SK-N-SH (cell line): Measurements from ENCODE around the gene PARS2. TPM values are rescaled to one million over a fixed set of nuclear protein-coding genes. Genes with fewer than 3 reads are reported as not detected.

Source experiments
- CTCF ChIA-PET: fragments of 300-600, 350-600 bp; formaldehyde crosslinking; extraction: SDS; loops from one replicate; lab custom pipeline; 2021; lab: Yijun Ruan, JAX
- POLR2A ChIA-PET: fragments of 350-600 bp; sonication (Branson Sonifier 250); formaldehyde crosslinking; extraction: SDS; loops from one replicate; lab custom pipeline; 2020; ENCODE audit warnings: antibody characterized with exemption, inconsistent platforms; lab: Yijun Ruan, JAX
- DNase-seq: peaks from one replicate; pipeline ENCODE4 v3.0.0; 2012
- H2AFZ ChIP-seq: fragments of 200-600 bp; sonication (generic); 2 replicates; pipeline ENCODE4 v1.8.1; 2016; ENCODE audit warnings: antibody characterized with exemption, mild to moderate bottlenecking, low read depth
- H3F3A ChIP-seq: fragments of 200-600 bp; sonication (generic); replicated peaks from 2 replicates; pipeline ENCODE3; 2016; ENCODE audit warnings: antibody characterized with exemption, mild to moderate bottlenecking; ENCODE audit not compliant: insufficient read depth
- H3K27ac ChIP-seq, 2 experiments: fragments of 200-500 bp in 1 of 2; fragments of 200-600 bp in 1 of 2; sonication (Bioruptor generic) in 1 of 2; sonication (generic), shearing (Covaris generic) in 1 of 2; 2 replicates each; pipeline versions ENCODE4 v1.5.1 to v1.6.1; 2014 to 2016; ENCODE audit warnings: low read depth in 2 of 2, inconsistent platforms in 1 of 2, low read length in 1 of 2, mild to moderate bottlenecking in 1 of 2, mixed read lengths in 1 of 2
- H3K27me3 ChIP-seq: fragments of 200-600 bp; sonication (generic), shearing (Covaris generic); 2 replicates; pipeline ENCODE4 v1.6.1; 2016; ENCODE audit warnings: mixed run types; ENCODE audit not compliant: insufficient read depth
- H3K36me3 ChIP-seq, 2 experiments: fragments of 200-500 bp in 1 of 2; fragments of 200-600 bp in 1 of 2; sonication (Bioruptor generic) in 1 of 2; sonication (generic) in 1 of 2; replicated peaks in 1 of 2; 2 replicates each; pipeline versions ENCODE3 to v1.5.1; 2014 to 2016; ENCODE audit warnings: low read length in 1 of 2, mild to moderate bottlenecking in 1 of 2; ENCODE audit not compliant: insufficient read depth in 2 of 2, control insufficient read depth in 1 of 2
- H3K4me1 ChIP-seq, 2 experiments: fragments of 200-500 bp in 1 of 2; fragments of 200-600 bp in 1 of 2; sonication (Bioruptor generic) in 1 of 2; sonication (generic), shearing (Covaris generic) in 1 of 2; 2 replicates each; pipeline versions ENCODE4 v1.5.1 to v1.6.1; 2014 to 2016; ENCODE audit warnings: low read depth in 1 of 2, low read length in 1 of 2, mixed run types in 1 of 2; ENCODE audit not compliant: insufficient read depth in 2 of 2, control insufficient read depth in 1 of 2
- H3K4me2 ChIP-seq: fragments of 200-600 bp; sonication (generic), shearing (Covaris generic); 2 replicates; pipeline ENCODE4 v1.6.1; 2017; ENCODE audit warnings: mixed run types
- H3K4me3 ChIP-seq, 2 experiments: fragments of 200-500 bp in 1 of 2; fragments of 200-600 bp in 1 of 2; sonication (Bioruptor generic) in 1 of 2; sonication (generic), shearing (Covaris generic) in 1 of 2; 2 replicates each; pipeline versions ENCODE4 v1.5.1 to v1.8.1; 2014 to 2016; ENCODE audit warnings: low read depth in 2 of 2, inconsistent platforms in 1 of 2, low read length in 1 of 2, mild to moderate bottlenecking in 1 of 2, mixed read lengths in 1 of 2, moderate library complexity in 1 of 2
- H3K79me2 ChIP-seq: fragments of 200-600 bp; sonication (generic); 2 replicates; pipeline ENCODE4 v1.8.1; 2017; ENCODE audit warnings: mild to moderate bottlenecking; ENCODE audit not compliant: insufficient read depth
- H3K9ac ChIP-seq: fragments of 200-600 bp; sonication (generic); 2 replicates; pipeline ENCODE4 v1.6.1; 2017; ENCODE audit warnings: mixed run types
- H3K9me2 ChIP-seq: fragments of 200-600 bp; sonication (generic); 2 replicates; pipeline ENCODE4 v1.6.1; 2017; ENCODE audit warnings: mixed run types
- H3K9me3 ChIP-seq: fragments of 200-600 bp; sonication (generic); 2 replicates; pipeline ENCODE4 v1.6.1; 2017; ENCODE audit warnings: mixed run types, mild to moderate bottlenecking, moderate library complexity
- H4K20me1 ChIP-seq: fragments of 200-600 bp; sonication (generic); 2 replicates; pipeline ENCODE4 v1.6.1; 2017; ENCODE audit warnings: mild to moderate bottlenecking, mixed run types; ENCODE audit not compliant: insufficient read depth
- GATA2 ChIP-seq: sonication (generic); formaldehyde crosslinking; IDR thresholded peaks from 2 replicates; pipeline ENCODE4 v1.5.0; 2020; ENCODE audit warnings: mild to moderate bottlenecking, missing genetic modification reagents
- MEF2A ChIP-seq: IDR thresholded peaks from 2 replicates; pipeline ENCODE4 v1.4.0; 2012; ENCODE audit warnings: low read depth, borderline replicate concordance
- RFX5 ChIP-seq: IDR thresholded peaks from 2 replicates; pipeline ENCODE4 v1.6.1; 2012; ENCODE audit warnings: mild to moderate bottlenecking, improper control_type of control experiment, low read length
- SMC3 ChIP-seq: IDR thresholded peaks from 2 replicates; pipeline ENCODE4 v1.6.1; 2012; ENCODE audit warnings: low read depth, low read length, improper control_type of control experiment
- TEAD4 ChIP-seq: IDR thresholded peaks from 2 replicates; pipeline ENCODE4 v1.4.0; 2012; ENCODE audit warnings: mild to moderate bottlenecking, borderline replicate concordance; ENCODE audit not compliant: insufficient read depth
- WGBS: methylation state at CpG from one replicate; pipeline ENCODE4 v1.1.6; 2017; ENCODE audit warnings: low lambda C conversion rate; 5-methylcytosine and 5-hydroxymethylcytosine counted together
- polyA plus RNA-seq, 3 experiments: library from polyadenylated mRNA; depleted of rRNA; stranded (reverse); fragments of >200 nt; gene quantifications; 2 replicates each; pipeline ENCODE4 v1.2.3, GENCODE V29; 2012
- TF ChIP-seq, protein P1 (sequence below): IDR thresholded peaks from 2 replicates; pipeline ENCODE4 v1.4.0; 2012; ENCODE audit warnings: low read depth, borderline replicate concordance
- TF ChIP-seq, protein P2 (sequence below): IDR thresholded peaks from 2 replicates; pipeline ENCODE4; 2012
- TF ChIP-seq, protein P3 (sequence below): fragments of 150-350 bp; IDR thresholded peaks from 2 replicates; pipeline ENCODE4 v1.6.1; 2016; ENCODE audit warnings: mild to moderate bottlenecking, low read depth, low read length
- TF ChIP-seq, protein P4 (sequence below): fragments of 200-600 bp; sonication (generic); IDR thresholded peaks from 2 replicates; pipeline ENCODE4 v1.6.1; 2017; ENCODE audit warnings: antibody characterized with exemption, mild to moderate bottlenecking, moderate library complexity

The PARS2 gene
- polyA plus RNA-seq, 1 of the 3 experiments (the other 2 are of a cell fraction), result 3.2 TPM

DNA sequence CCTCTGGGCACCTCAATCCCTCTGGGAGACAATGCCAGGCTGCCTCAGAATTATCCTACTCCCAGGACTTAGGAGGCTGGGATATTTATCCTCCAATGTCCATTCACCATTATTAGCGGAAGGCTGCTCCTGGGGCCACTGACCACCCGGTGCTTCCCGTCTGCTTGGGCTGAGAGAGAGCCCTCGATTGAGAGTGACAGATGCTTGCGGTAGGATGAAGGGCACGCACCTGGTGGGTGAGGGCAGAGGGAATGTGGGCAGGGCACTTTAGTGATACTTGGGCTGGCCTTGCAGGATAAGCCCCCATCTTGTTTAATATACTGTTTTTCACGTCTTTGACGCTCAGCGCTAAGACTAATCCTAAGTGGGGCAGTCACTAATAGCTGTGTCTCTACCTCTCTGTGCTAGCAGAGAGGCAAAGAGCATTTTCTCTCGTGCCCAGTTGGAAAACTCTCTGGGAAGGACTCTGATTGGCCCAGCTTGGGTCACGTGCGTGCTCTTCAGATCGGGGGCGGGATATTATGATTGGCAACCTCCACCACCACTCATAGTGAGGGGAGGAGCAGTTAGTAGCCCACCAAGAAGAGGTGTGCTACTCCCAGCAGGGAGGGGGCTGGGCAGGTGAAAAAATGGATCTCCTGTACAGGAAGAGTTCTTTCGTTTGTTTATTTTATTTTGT is 10.6 kb upstream of the PARS2 start:
- no peaks in the 10 kb centered on the region for H3K79me2 ChIP-seq
- DNase-seq, result peak; percentile 80
- H3K4me2 ChIP-seq, result no peak overlapping the region
- H3K27ac ChIP-seq, result no peak overlapping the region
- H3F3A ChIP-seq, result no peaks in the 10 kb centered on the region
- no peak overlapping the region for H2AFZ ChIP-seq
- CTCF ChIA-PET, result interaction anchor here (0.6 to 2.1 kb wide), 4 partner anchors 17 to 287 kb away, joined by 3 to 8 read pairs (median 3); no protein-coding TSS in a partner anchor
- no peaks in the 10 kb centered on the region; the same call in 1 of the 2 replicates for H3K27me3 ChIP-seq
- WGBS, result 67% methylated on average over 12 of the region's 15 CpGs
- H3K4me1 ChIP-seq, result peaks cover 0 to 5% of the 10 kb centered on the region in 2 experiments; a peak in 1 of 4 replicates
- H4K20me1 ChIP-seq, result no peaks in the 10 kb centered on the region
- no peaks in the 10 kb centered on the region for H3K9me2 ChIP-seq
- H3K4me3 ChIP-seq, result no peak overlapping the region
- TF ChIP-seq GATA2 (CRISPR knock-in tag) (no peak), SMC3 (no peak)
- TF ChIP-seq, protein P1, sequence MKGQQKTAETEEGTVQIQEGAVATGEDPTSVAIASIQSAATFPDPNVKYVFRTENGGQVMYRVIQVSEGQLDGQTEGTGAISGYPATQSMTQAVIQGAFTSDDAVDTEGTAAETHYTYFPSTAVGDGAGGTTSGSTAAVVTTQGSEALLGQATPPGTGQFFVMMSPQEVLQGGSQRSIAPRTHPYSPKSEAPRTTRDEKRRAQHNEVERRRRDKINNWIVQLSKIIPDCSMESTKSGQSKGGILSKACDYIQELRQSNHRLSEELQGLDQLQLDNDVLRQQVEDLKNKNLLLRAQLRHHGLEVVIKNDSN, result peak; percentile 61; the same call in 1 of the 2 replicates
- TF ChIP-seq, protein P2, sequence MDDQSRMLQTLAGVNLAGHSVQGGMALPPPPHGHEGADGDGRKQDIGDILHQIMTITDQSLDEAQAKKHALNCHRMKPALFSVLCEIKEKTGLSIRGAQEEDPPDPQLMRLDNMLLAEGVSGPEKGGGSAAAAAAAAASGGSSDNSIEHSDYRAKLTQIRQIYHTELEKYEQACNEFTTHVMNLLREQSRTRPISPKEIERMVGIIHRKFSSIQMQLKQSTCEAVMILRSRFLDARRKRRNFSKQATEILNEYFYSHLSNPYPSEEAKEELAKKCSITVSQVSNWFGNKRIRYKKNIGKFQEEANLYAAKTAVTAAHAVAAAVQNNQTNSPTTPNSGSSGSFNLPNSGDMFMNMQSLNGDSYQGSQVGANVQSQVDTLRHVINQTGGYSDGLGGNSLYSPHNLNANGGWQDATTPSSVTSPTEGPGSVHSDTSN, result peak; percentile 51; the same call in 1 of the 2 replicates
- TF ChIP-seq, all 33 proteins: peak for 2
- POLR2A ChIA-PET, result no interaction called here
- Histone ChIP-seq H3K36me3 (no peaks in the 10 kb centered on the region), H3K9me3 (no peaks in the 10 kb centered on the region), H3K9ac (no peak overlapping the region)

DNA sequence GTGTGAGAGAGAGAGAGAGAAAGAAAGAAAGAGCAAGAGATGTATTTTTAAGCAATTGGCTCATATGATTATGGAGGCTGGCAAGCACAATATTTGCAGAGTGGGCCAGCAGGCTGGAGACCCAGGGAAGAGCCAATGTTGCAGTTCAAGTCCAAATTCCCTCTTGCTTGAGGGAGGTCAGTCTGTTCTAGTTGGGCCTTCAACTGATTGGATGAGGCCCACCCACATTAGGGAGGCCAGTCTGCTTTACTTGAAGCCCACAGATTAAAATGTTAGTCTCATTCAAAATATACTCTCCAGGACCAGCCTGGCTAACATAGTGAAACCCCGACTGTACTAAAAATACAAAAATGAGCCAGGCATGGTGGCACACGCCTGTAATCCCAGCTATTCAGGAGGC is 8.6 kb upstream of the PARS2 start:
- Histone ChIP-seq H3K4me2 (no peak overlapping the region), H3K4me3 (no peak overlapping the region), H3K9me2 (no peaks in the 10 kb centered on the region), H3K4me1 (peaks cover 0 to 5% of the 10 kb centered on the region in 2 experiments; a peak in 1 of 4 replicates), H3K9me3 (no peaks in the 10 kb centered on the region), H3K79me2 (no peaks in the 10 kb centered on the region), H3F3A (no peaks in the 10 kb centered on the region), H3K27me3 (no peaks in the 10 kb centered on the region; the same call in 1 of the 2 replicates), H4K20me1 (no peaks in the 10 kb centered on the region), H3K36me3 (no peaks in the 10 kb centered on the region), H3K27ac (no peak overlapping the region), H3K9ac (no peak overlapping the region), H2AFZ (no peak overlapping the region)
- POLR2A ChIA-PET, result no interaction called here
- DNase-seq, result no peak
- WGBS, result 61% methylated on average over 2 of the region's 2 CpGs
- no peak for TF ChIP-seq TEAD4
- no peak for TF ChIP-seq RFX5
- TF ChIP-seq, protein P3, sequence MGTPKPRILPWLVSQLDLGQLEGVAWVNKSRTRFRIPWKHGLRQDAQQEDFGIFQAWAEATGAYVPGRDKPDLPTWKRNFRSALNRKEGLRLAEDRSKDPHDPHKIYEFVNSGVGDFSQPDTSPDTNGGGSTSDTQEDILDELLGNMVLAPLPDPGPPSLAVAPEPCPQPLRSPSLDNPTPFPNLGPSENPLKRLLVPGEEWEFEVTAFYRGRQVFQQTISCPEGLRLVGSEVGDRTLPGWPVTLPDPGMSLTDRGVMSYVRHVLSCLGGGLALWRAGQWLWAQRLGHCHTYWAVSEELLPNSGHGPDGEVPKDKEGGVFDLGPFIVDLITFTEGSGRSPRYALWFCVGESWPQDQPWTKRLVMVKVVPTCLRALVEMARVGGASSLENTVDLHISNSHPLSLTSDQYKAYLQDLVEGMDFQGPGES, result no peak
- TF ChIP-seq, protein P1, result no peak
- no peak for TF ChIP-seq MEF2A
- TF ChIP-seq, protein P4, sequence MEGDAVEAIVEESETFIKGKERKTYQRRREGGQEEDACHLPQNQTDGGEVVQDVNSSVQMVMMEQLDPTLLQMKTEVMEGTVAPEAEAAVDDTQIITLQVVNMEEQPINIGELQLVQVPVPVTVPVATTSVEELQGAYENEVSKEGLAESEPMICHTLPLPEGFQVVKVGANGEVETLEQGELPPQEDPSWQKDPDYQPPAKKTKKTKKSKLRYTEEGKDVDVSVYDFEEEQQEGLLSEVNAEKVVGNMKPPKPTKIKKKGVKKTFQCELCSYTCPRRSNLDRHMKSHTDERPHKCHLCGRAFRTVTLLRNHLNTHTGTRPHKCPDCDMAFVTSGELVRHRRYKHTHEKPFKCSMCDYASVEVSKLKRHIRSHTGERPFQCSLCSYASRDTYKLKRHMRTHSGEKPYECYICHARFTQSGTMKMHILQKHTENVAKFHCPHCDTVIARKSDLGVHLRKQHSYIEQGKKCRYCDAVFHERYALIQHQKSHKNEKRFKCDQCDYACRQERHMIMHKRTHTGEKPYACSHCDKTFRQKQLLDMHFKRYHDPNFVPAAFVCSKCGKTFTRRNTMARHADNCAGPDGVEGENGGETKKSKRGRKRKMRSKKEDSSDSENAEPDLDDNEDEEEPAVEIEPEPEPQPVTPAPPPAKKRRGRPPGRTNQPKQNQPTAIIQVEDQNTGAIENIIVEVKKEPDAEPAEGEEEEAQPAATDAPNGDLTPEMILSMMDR, result no peak
- CTCF ChIA-PET, result interaction anchor here (0.9 kb wide), 1 partner anchor 19 kb away, joined by 3 read pairs; no protein-coding TSS in a partner anchor
